ENCODE data around the gene MAGEA9B.
"Not testable (repeated sequence)": the region's sequence is repeated elsewhere in the genome, so short reads cannot be mapped to it uniquely, and the experiment has no call there.

MAGEA9B gene

DNA sequence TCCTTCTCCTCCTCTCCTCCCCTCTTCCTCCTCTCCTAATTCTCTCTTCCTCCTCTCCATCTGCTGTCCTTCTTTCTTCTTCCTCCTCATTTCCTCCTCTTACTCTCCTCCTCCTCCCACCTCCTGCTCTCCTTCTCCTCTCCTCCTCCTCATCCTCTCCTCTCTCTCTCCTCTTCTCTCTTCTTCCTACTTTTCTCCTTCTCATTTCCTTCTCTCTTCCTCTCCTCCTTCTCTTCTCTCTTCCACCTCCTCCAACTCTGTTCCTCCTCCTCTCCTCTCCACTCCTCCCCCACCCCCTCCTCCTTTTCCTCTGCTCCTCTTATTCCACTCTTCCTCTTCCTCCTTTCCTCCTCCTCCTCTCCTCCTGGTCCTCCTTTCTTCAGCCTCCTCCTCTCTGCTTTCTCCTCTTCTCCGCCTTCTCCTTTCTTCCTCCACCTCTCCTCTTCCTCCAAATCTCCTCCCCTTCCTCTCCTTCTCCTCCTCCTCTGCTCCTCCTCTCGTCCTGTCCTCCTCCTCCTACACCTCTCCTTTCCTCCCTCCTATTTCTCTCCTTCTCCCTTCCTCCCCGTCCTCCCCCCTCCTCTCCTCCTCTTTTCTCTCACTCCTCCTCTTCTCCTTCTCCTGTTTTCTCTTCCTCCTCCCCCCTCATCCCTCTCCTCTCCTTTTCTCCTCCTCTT is 52.2 kb downstream of the MAGEA9B start:
- not testable (repeated sequence) for DNase-seq (ENCODE audit: low read depth in 2 of 2)

DNA sequence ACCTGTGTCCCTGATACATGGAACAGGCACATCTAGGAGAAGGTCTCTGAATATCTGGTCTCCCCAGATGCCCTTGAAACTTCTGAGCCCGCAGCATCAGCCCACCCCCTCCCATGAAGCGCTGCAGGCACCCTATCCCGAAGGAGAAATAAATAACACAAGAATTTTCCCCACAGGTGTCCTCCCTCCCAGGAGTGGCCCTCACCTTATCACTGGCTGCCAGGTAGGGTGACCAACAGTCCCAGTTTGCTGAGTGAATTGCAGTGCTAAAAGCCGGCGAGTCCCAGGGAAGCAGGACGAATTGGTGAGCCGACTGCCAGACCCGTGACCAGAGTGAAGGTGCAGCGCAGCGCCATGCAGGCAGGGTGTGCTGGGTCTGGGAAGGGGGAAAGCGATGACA is 53.3 kb downstream of the MAGEA9B start:
- DNase-seq (ENCODE audit: low read depth in 2 of 2), result not testable (repeated sequence)

DNA sequence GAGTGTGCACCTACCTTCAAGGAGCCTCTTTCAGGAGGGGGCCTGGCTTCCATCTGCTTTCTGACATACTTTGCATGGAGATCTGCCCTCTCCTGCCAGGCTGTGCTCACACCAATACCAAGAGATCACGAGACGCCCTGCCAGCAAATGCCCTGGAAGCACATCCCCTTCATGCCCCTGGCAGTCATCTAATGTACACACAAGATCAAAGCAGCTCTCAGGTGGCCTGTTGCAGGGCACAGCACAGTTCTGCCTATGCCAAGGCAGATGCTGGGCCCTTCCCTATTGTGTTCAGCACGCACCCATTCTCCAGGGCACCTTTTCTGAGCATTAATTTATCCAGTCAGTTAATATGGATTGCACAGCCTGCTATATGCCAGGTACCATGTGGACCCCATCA is 54.4 kb downstream of the MAGEA9B start:
- DNase-seq (ENCODE audit: low read depth in 2 of 2), result not testable (repeated sequence)

Data from stimulated activated CD8-positive, alpha-beta memory T cell treated with anti-CD3 and anti-CD28 coated beads, Interleukin-15, amount 100 ng/mL, for 4 hours (primary cell).